HepG2 (cell line): Measurements from ENCODE around the gene CCL3. TPM values are rescaled to one million over a fixed set of nuclear protein-coding genes. Genes with fewer than 3 reads are reported as not detected.

Source experiments
- ATAC-seq: fragments of 200-7000 bp; cut with Tn5 transposase; 3 replicates; pipeline ENCODE4 v1.9.1; 2020; ENCODE audit warnings: mild to moderate bottlenecking, moderate library complexity
- BruUV-seq: library from RNA; stranded (reverse); fragments of 400-500 nt; replicated peaks from 2 replicates; lab custom pipeline; 2021; lab: Mats Ljungman, UMichigan
- CTCF ChIA-PET: fragments of 300-600 bp; formaldehyde crosslinking; extraction: SDS; loops from one replicate; lab custom pipeline; 2021; ENCODE audit warnings: low total read pairs, inconsistent platforms, low intra/inter-chr PET ratio; lab: Yijun Ruan, JAX
- POLR2A ChIA-PET: fragments of 350-600 bp; sonication (Branson Sonifier 250); formaldehyde crosslinking; loops from one replicate; lab custom pipeline; 2020; ENCODE audit warnings: antibody characterized with exemption, inconsistent platforms; lab: Yijun Ruan, JAX
- DNase-seq: peaks from one replicate; pipeline ENCODE4 v3.0.0-alpha.2; 2015; ENCODE audit warnings: low spot score
- FAIRE-seq: peaks from 3 replicates; lab custom pipeline; 2011; peaks lifted over from hg19 to GRCh38; lab: Jason Lieb, UNC
- H2AFZ ChIP-seq: one replicate; pipeline ENCODE4 v1.6.1; 2011; ENCODE audit warnings: low read length, inconsistent platforms
- H3K27ac ChIP-seq: fragments of 300-600 bp; 3 replicates; pipeline ENCODE4 v1.8.0; 2011; ENCODE audit warnings: mixed run types, mild to moderate bottlenecking, mixed read lengths, low read length, inconsistent platforms; ENCODE audit not compliant: insufficient read depth; ENCODE audit errors: extremely low read length
- H3K27me3 ChIP-seq, 2 experiments: fragments of 200-600 bp in 1 of 2; 2 replicates in 1 of 2; 3 replicates in 1 of 2; pipeline versions ENCODE4 v1.6.0 to v1.8.0; 2011; ENCODE audit warnings: low read length in 2 of 2, mild to moderate bottlenecking in 2 of 2, moderate library complexity in 2 of 2, inconsistent platforms in 1 of 2; ENCODE audit not compliant: insufficient read depth in 2 of 2, control insufficient read depth in 1 of 2
- H3K36me3 ChIP-seq, 2 experiments: fragments of 200-600 bp in 1 of 2; replicated peaks in 1 of 2; 2 replicates in 1 of 2; 3 replicates in 1 of 2; pipeline versions ENCODE4 v1.5.1 to v1.8.0; 2011; ENCODE audit warnings: low read length in 2 of 2, inconsistent platforms in 1 of 2; ENCODE audit not compliant: insufficient read depth in 2 of 2, control insufficient read depth in 1 of 2
- H3K4me1 ChIP-seq: 2 replicates; pipeline ENCODE4 v1.5.1; 2012; ENCODE audit warnings: low read length, inconsistent platforms; ENCODE audit not compliant: insufficient read depth
- H3K4me2 ChIP-seq: 2 replicates; pipeline ENCODE4 v1.6.0; 2011; ENCODE audit warnings: low read depth, low read length, inconsistent platforms
- H3K4me3 ChIP-seq, 3 experiments: fragments of 200-600 bp in 1 of 3; sonication (generic), shearing (Covaris generic) in 1 of 3; replicated peaks in 1 of 3; 2 replicates each; pipeline ENCODE4 v1.5.1; 2011 to 2016; ENCODE audit warnings: low read length in 3 of 3, inconsistent platforms in 2 of 3, low read depth in 2 of 3, mild to moderate bottlenecking in 2 of 3, control low read depth in 1 of 3, mixed read lengths in 1 of 3; ENCODE audit not compliant: insufficient read depth in 1 of 3
- H3K79me2 ChIP-seq: one replicate; pipeline ENCODE4 v1.6.1; 2011; ENCODE audit warnings: low read length, inconsistent platforms; ENCODE audit not compliant: insufficient read depth
- H3K9ac ChIP-seq: 2 replicates; pipeline ENCODE4 v1.6.0; 2011; ENCODE audit warnings: mild to moderate bottlenecking, low read depth, low read length, inconsistent platforms; ENCODE audit not compliant: insufficient read depth
- H3K9me3 ChIP-seq: 2 replicates; pipeline ENCODE4 v1.5.1; 2012; ENCODE audit warnings: mild to moderate bottlenecking, low read length
- H4K20me1 ChIP-seq: 2 replicates; pipeline ENCODE4 v1.6.0; 2011; ENCODE audit warnings: inconsistent platforms, mild to moderate bottlenecking, low read length, moderate library complexity; ENCODE audit not compliant: insufficient read depth
- PHF20 ChIP-seq: sonication (generic); formaldehyde crosslinking; IDR thresholded peaks from 2 replicates; pipeline ENCODE4 v1.5.0; 2020; ENCODE audit warnings: mild to moderate bottlenecking, missing genetic modification reagents
- YY1 ChIP-seq: IDR thresholded peaks from 2 replicates; pipeline ENCODE4 v1.6.1; 2011; ENCODE audit warnings: low read length, low read depth, moderate library complexity, mild to moderate bottlenecking; ENCODE audit not compliant: insufficient read depth, insufficient replicate concordance
- ZBTB7A ChIP-seq: sonication (generic); formaldehyde crosslinking; IDR thresholded peaks from 2 replicates; pipeline ENCODE4 v1.8.0; 2022; ENCODE audit warnings: mild to moderate bottlenecking, missing genetic modification reagents
- ZNF253 ChIP-seq: sonication (generic); formaldehyde crosslinking; IDR thresholded peaks from 2 replicates; pipeline ENCODE4 v1.8.0; 2022; ENCODE audit warnings: mild to moderate bottlenecking, missing genetic modification reagents, borderline replicate concordance
- ZNF414 ChIP-seq: sonication (generic); formaldehyde crosslinking; IDR thresholded peaks from 2 replicates; pipeline ENCODE4 v1.5.0; 2020; ENCODE audit warnings: missing genetic modification reagents
- ZNF431 ChIP-seq: sonication (generic); formaldehyde crosslinking; IDR thresholded peaks from 2 replicates; pipeline ENCODE4 v1.9.0; 2022; ENCODE audit warnings: missing genetic modification reagents, low read depth, mild to moderate bottlenecking, borderline replicate concordance
- ZNF792 ChIP-seq: IDR thresholded peaks from 2 replicates; pipeline ENCODE4 v1.6.1; 2016
- WGBS: methylation state at CpG from one replicate; pipeline ENCODE4 v1.1.6; 2017; ENCODE audit warnings: low lambda C conversion rate; 5-methylcytosine and 5-hydroxymethylcytosine counted together
- in situ Hi-C: cut with HindIII; loops from 2 replicates; pipeline ENCODE4 v1.10.0; 2017; ENCODE audit warnings: low pct_unique_long_range_greater_than_20kb; ENCODE audit not compliant: extremely low pct_ligation_motif_present
- intact Hi-C: fragments of 100-400 bp; cut with micrococcal nuclease; formaldehyde crosslinking; loops from one replicate; pipeline ENCODE4 v1.10.0; 2022; ENCODE audit not compliant: unreplicated experiment
- polyA plus RNA-seq, 8 experiments: library from polyadenylated mRNA; depleted of rRNA in 3 of 8; stranded (reverse) in 7 of 8; unstranded in 1 of 8; fragments of >200 nt; fragmentation: Illumina TruSeq in 4 of 8; extraction: Trizol in 4 of 8; gene quantifications; 2 replicates each; pipeline versions ENCODE4 v1.2.1 to v1.2.3, GENCODE V29; 2011 to 2016; ENCODE audit warnings: low read depth in 4 of 8, missing spikeins in 1 of 8, mixed read lengths in 1 of 8; ENCODE audit not compliant: insufficient read depth in 1 of 8
- total RNA-seq, 5 experiments: library from RNA; depleted of rRNA; stranded (reverse); fragments of >200 nt; fragmentation: Illumina TruSeq; extraction: Trizol; gene quantifications; 2 replicates each; pipeline ENCODE4 v1.2.3, GENCODE V29; 2016; ENCODE audit warnings: low read depth in 1 of 5
- TF ChIP-seq, protein P1 (sequence below), 2 experiments: IDR thresholded peaks; 2 replicates each; pipeline ENCODE4 v1.6.1; 2011 to 2012; ENCODE audit warnings: low read length in 2 of 2, borderline replicate concordance in 1 of 2, low read depth in 1 of 2, mild to moderate bottlenecking in 1 of 2, moderate library complexity in 1 of 2
- TF ChIP-seq, protein P2 (sequence below): sonication (generic); formaldehyde crosslinking; IDR thresholded peaks from 2 replicates; pipeline ENCODE4 v1.5.0; 2020; ENCODE audit warnings: mild to moderate bottlenecking, missing genetic modification reagents, moderate library complexity

The CCL3 gene
- total and polyA plus RNA-seq, 2 of the 13 experiments (the other 11 are each of a cell fraction or from before 2014, with no cell fraction given) = not detected

- Histone ChIP-seq H3K36me3 (no peaks in the 10 kb centered on the region), H3K4me1 (no peaks in the 10 kb centered on the region), H3K9ac (no peak overlapping the region), H3K4me3 (no peak overlapping the region), H3K79me2 (no peaks in the 10 kb centered on the region), H2AFZ (no peak overlapping the region), H3K4me2 (no peak overlapping the region), H3K9me3 (no peaks in the 10 kb centered on the region), H3K27ac (no peak overlapping the region), H4K20me1 (no peaks in the 10 kb centered on the region), H3K27me3 (no peaks in the 10 kb centered on the region)
- no TSS peak for BruUV-seq
- FAIRE-seq (no peak), ATAC-seq (no peak), DNase-seq (no peak)
- TF ChIP-seq PHF20 (CRISPR knock-in tag) (no peak), ZNF253 (CRISPR knock-in tag) (no peak)
- 38% methylated on average over 4 of the region's 4 CpGs for WGBS
- intact Hi-C loops (no loop called here), in situ Hi-C loops (no loop called here)
- CTCF ChIA-PET = no interaction called here
- POLR2A ChIA-PET = no interaction called here
Measured at GRCh38 chr17:36055921-36056520, 33.9 kb downstream of the CCL3 start.

GRCh38 chr17:36055171-36055570, 34.8 kb downstream of the CCL3 start:
- intact Hi-C loops = no loop called here

More at GRCh38 chr17:36055171-36055570, 34.8 kb downstream of the CCL3 start:
- Histone ChIP-seq H2AFZ (no peak overlapping the region), H3K9ac (no peak overlapping the region), H3K27me3 (no peaks in the 10 kb centered on the region), H3K9me3 (peaks cover 4% of the 10 kb centered on the region), H3K27ac (no peak overlapping the region), H3K36me3 (no peaks in the 10 kb centered on the region), H4K20me1 (no peaks in the 10 kb centered on the region), H3K4me3 (no peak overlapping the region), H3K79me2 (no peaks in the 10 kb centered on the region), H3K4me2 (no peak overlapping the region), H3K4me1 (no peaks in the 10 kb centered on the region)
- POLR2A ChIA-PET = no interaction called here
- TF ChIP-seq, protein P1, sequence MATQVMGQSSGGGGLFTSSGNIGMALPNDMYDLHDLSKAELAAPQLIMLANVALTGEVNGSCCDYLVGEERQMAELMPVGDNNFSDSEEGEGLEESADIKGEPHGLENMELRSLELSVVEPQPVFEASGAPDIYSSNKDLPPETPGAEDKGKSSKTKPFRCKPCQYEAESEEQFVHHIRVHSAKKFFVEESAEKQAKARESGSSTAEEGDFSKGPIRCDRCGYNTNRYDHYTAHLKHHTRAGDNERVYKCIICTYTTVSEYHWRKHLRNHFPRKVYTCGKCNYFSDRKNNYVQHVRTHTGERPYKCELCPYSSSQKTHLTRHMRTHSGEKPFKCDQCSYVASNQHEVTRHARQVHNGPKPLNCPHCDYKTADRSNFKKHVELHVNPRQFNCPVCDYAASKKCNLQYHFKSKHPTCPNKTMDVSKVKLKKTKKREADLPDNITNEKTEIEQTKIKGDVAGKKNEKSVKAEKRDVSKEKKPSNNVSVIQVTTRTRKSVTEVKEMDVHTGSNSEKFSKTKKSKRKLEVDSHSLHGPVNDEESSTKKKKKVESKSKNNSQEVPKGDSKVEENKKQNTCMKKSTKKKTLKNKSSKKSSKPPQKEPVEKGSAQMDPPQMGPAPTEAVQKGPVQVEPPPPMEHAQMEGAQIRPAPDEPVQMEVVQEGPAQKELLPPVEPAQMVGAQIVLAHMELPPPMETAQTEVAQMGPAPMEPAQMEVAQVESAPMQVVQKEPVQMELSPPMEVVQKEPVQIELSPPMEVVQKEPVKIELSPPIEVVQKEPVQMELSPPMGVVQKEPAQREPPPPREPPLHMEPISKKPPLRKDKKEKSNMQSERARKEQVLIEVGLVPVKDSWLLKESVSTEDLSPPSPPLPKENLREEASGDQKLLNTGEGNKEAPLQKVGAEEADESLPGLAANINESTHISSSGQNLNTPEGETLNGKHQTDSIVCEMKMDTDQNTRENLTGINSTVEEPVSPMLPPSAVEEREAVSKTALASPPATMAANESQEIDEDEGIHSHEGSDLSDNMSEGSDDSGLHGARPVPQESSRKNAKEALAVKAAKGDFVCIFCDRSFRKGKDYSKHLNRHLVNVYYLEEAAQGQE (IDR thresholded peaks at IDR 0.05; ENCODE audit: borderline replicate concordance in 1 of 2, low read depth in 1 of 2, low read length in 2 of 2) = no peak
- TF ChIP-seq ZBTB7A (CRISPR knock-in tag) (no peak), ZNF414 (CRISPR knock-in tag) (no peak), YY1 (no peak), ZNF792 (CRISPR knock-in tag) (no peak), ZNF431 (CRISPR knock-in tag) (no peak)
- TF ChIP-seq, protein P2, sequence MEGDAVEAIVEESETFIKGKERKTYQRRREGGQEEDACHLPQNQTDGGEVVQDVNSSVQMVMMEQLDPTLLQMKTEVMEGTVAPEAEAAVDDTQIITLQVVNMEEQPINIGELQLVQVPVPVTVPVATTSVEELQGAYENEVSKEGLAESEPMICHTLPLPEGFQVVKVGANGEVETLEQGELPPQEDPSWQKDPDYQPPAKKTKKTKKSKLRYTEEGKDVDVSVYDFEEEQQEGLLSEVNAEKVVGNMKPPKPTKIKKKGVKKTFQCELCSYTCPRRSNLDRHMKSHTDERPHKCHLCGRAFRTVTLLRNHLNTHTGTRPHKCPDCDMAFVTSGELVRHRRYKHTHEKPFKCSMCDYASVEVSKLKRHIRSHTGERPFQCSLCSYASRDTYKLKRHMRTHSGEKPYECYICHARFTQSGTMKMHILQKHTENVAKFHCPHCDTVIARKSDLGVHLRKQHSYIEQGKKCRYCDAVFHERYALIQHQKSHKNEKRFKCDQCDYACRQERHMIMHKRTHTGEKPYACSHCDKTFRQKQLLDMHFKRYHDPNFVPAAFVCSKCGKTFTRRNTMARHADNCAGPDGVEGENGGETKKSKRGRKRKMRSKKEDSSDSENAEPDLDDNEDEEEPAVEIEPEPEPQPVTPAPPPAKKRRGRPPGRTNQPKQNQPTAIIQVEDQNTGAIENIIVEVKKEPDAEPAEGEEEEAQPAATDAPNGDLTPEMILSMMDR (CRISPR knock-in tag) = no peak
- no peak for DNase-seq
- no peak for FAIRE-seq
- no peak for ATAC-seq
- no TSS peak for BruUV-seq
- in situ Hi-C loops = no loop called here
- CTCF ChIA-PET = no interaction called here
- 23% methylated on average over 2 of the region's 2 CpGs for WGBS
